NCI-H2196 treated with DMSO at 0.1 percent for 48 hours (cell line): Measurements from ENCODE around the gene OTX2.

Source experiments
- DNase-seq: peaks from one replicate; lab custom pipeline; 2025; ENCODE audit not compliant: unreplicated experiment; lab: John Stamatoyannopoulos, UW

Gene OTX2

GRCh38 chr14:56797003-56797568, 13.2 kb downstream of the OTX2 start:
- no peak for DNase-seq

GRCh38 chr14:56796259-56796658, 14.0 kb downstream of the OTX2 start:
- DNase-seq: no peak

- no peak for DNase-seq
Observed at GRCh38 chr14:56795284-56795622, 15.0 kb downstream of the OTX2 start.

GRCh38 chr14:56794557-56795283, 15.6 kb downstream of the OTX2 start:
- DNase-seq: no peak

GRCh38 chr14:56794088-56794556, 16.2 kb downstream of the OTX2 start:
- DNase-seq: no peak

GRCh38 chr14:56789955-56790354, 20.3 kb downstream of the OTX2 start:
- no peak for DNase-seq

- no peak for DNase-seq
Observed at GRCh38 chr14:56787530-56787929, 22.7 kb downstream of the OTX2 start.

GRCh38 chr14:56782711-56783110, 27.6 kb downstream of the OTX2 start:
- no peak for DNase-seq

GRCh38 chr14:56774503-56774902, 35.8 kb downstream of the OTX2 start:
- DNase-seq: no peak

GRCh38 chr14:56770512-56770911, 39.8 kb downstream of the OTX2 start:
- no peak for DNase-seq

GRCh38 chr14:56760164-56760914, 49.9 kb downstream of the OTX2 start:
- DNase-seq: no peak

GRCh38 chr14:56759633-56760032, 50.6 kb downstream of the OTX2 start:
- no peak for DNase-seq

- no peak for DNase-seq
Observed at GRCh38 chr14:56759094-56759493, 51.2 kb downstream of the OTX2 start.

GRCh38 chr14:56754921-56755320, 55.4 kb downstream of the OTX2 start:
- peak; percentile 77 for DNase-seq

- DNase-seq: no peak
Observed at GRCh38 chr14:56753396-56753795, 56.9 kb downstream of the OTX2 start.

GRCh38 chr14:56752428-56752827, 57.9 kb downstream of the OTX2 start:
- no peak for DNase-seq

GRCh38 chr14:56751471-56751870, 58.8 kb downstream of the OTX2 start:
- DNase-seq: no peak
